HG03196 (cell line): ENCODE results near the gene CC2D1B.

Experiments
- ATAC-seq: cut with Tn5 transposase; IDR thresholded peaks from one replicate; pipeline ENCODE4 v1.9.1; 2021; ENCODE audit not compliant: unreplicated experiment

The CC2D1B gene

DNA sequence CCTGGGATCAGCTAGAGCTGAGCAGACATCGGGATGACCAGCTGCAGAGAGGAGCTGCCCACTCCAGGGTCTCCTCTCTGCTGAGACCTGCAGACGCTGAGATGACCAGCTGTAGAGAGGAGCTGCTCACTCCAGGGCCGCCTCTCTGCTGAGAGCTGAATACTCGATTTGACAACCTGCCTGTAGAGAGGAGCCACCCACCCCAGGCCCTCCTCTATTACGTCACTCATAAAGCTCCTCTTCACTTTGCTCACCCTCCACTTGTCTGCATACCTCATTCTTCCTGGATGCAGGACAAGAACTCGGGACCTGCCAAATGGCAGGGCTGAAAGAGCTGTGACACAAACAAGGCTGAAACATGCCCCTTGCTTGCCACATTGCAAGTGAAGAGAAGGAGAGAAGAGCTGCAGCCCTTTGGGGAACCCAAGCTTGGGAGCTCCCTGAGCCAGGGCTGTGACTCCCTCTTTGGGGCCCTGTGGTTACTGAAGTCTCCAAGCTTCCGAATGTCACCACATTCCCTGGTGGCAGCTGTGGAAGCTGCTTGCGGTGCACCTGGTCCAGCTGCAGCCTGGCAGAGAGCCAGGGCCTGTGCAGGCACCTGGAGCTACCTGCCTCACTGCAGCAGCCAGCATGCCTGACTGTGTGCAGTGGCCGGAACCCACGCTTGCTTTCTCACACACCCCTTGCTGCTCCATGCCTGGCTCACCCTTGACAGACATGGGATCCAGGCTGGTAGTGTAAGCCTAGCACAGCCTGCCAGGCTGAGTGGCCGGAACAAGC lies 59.6 kb downstream of the CC2D1B start:
- ATAC-seq = no peak

DNA sequence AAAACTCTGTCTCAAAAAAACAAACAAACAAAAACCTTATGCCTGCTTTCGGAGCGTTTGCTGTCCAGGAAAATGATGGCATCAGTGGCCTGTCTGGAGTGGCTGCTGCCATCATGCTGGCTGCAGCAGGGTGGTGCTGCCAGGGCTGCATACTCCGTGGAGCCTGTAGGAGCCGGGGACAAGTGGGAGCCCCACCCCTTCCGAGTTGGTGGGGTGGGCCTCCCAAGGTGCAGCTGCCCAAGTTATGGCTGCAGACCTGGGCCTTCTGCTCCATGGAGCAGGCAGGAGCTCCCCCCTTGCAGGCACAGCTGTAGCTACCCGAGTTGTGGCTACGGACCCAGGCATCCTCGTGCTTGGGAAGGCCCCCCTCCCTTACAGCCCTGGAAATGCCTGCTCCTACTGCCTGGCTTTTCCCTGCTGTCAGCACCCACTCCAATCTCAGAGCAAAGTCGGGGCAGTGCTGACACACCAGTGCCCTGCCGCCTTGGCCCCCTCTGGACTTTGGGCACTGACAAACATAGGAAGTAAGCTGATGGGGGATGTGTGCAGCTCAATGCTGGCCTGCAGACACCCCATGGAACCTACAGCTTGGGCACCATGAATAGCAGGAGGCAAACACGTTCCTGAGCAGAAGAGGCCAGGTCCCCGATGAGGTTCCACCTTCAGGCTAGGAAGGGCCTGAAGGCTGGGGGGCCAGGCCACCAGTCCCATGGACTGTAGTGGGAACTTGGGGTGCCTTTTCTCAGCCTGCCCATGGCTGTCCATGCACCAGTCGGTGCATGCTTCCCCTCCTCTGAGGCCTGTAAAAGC lies 60.4 kb downstream of the CC2D1B start:
- ATAC-seq = no peak
